Caco-2 (cell line): ENCODE results near the gene MISFA. TPM values are rescaled to one million over a fixed set of nuclear protein-coding genes. Genes with fewer than 3 reads are reported as not detected.

Experiments
- BruUV-seq: library from RNA; stranded (reverse); fragments of 400-500 nt; replicated peaks from 2 replicates; lab custom pipeline; 2021; lab: Mats Ljungman, UMichigan
- CTCF ChIA-PET: fragments of 300-600 bp; sonication (Branson Sonifier 250); formaldehyde crosslinking; loops from one replicate; lab custom pipeline; 2022; ENCODE audit warnings: antibody characterized with exemption; lab: Charles Lee
- POLR2A ChIA-PET: fragments of 300-600 bp; sonication (Branson Sonifier 250); formaldehyde crosslinking; loops from one replicate; lab custom pipeline; 2022; ENCODE audit warnings: antibody characterized with exemption; lab: Charles Lee
- DNase-seq, 2 experiments: peaks; one replicate each; pipeline versions ENCODE4 v3.0.0 to v3.0.0-alpha.2; 2020 to 2022
- H3K27me3 ChIP-seq: replicated peaks from 2 replicates; pipeline ENCODE4 v1.6.0; 2011; ENCODE audit warnings: low read length; ENCODE audit not compliant: control insufficient read depth, insufficient read depth
- H3K36me3 ChIP-seq: 2 replicates; pipeline ENCODE4 v1.5.1; 2011; ENCODE audit warnings: low read length; ENCODE audit not compliant: control insufficient read depth, insufficient read depth
- H3K4me1 ChIP-seq: fragments of 250-450 bp; sonication (Bioruptor Pico); 2 replicates; pipeline ENCODE4 v1.5.1; 2020; ENCODE audit warnings: mild to moderate bottlenecking
- H3K4me3 ChIP-seq: 2 replicates; pipeline ENCODE4 v1.5.1; 2011; ENCODE audit warnings: low read depth, mild to moderate bottlenecking, control low read depth, low read length
- H3K9me3 ChIP-seq: fragments of 250-450 bp; sonication (Bioruptor Pico); 2 replicates; pipeline ENCODE4 v1.5.1; 2020; ENCODE audit warnings: mild to moderate bottlenecking, moderate library complexity
- H3K27ac Mint-ChIP-seq: one replicate; pipeline ENCODE4 v1.8.0; 2022; ENCODE audit warnings: mixed read lengths; ENCODE audit not compliant: unreplicated experiment
- H3K27me3 Mint-ChIP-seq: one replicate; pipeline ENCODE4 v1.8.0; 2022; ENCODE audit warnings: mixed read lengths; ENCODE audit not compliant: insufficient read depth, unreplicated experiment
- H3K36me3 Mint-ChIP-seq: one replicate; pipeline ENCODE4 v1.8.0; 2022; ENCODE audit warnings: mild to moderate bottlenecking, mixed read lengths; ENCODE audit not compliant: insufficient read depth, unreplicated experiment
- H3K4me1 Mint-ChIP-seq: one replicate; pipeline ENCODE4 v1.8.0; 2022; ENCODE audit warnings: low read depth, mixed read lengths; ENCODE audit not compliant: unreplicated experiment
- H3K4me3 Mint-ChIP-seq: one replicate; pipeline ENCODE4 v1.8.0; 2022; ENCODE audit warnings: mild to moderate bottlenecking, moderate library complexity, mixed read lengths; ENCODE audit not compliant: unreplicated experiment
- H3K9me3 Mint-ChIP-seq: one replicate; pipeline ENCODE4 v1.8.0; 2022; ENCODE audit warnings: mixed read lengths; ENCODE audit not compliant: unreplicated experiment
- CTCF ChIP-seq, 2 experiments: fragments of 200-600 bp in 1 of 2; IDR thresholded peaks; 1 replicate in 1 of 2; 2 replicates in 1 of 2; pipeline versions ENCODE4 v1.5.1 to v1.8.0; 2011 to 2022; ENCODE audit warnings: antibody characterized with exemption in 1 of 2, control low read depth in 1 of 2, inconsistent platforms in 1 of 2, low read depth in 1 of 2, low read length in 1 of 2, mild to moderate bottlenecking in 1 of 2, moderate library complexity in 1 of 2; ENCODE audit not compliant: insufficient read depth in 1 of 2, severe bottlenecking in 1 of 2, unreplicated experiment in 1 of 2
- intact Hi-C: fragments of 100-400 bp; cut with micrococcal nuclease; formaldehyde crosslinking; loops from one replicate; pipeline ENCODE4 v1.10.0; 2022; ENCODE audit not compliant: unreplicated experiment
- total RNA-seq: library from RNA; stranded (reverse); gene quantifications from 2 replicates; pipeline ENCODE4 v1.2.3, GENCODE V29; 2022

Gene MISFA
- total RNA-seq, 1 experiment from 2014 or later: 8.8 TPM

DNA sequence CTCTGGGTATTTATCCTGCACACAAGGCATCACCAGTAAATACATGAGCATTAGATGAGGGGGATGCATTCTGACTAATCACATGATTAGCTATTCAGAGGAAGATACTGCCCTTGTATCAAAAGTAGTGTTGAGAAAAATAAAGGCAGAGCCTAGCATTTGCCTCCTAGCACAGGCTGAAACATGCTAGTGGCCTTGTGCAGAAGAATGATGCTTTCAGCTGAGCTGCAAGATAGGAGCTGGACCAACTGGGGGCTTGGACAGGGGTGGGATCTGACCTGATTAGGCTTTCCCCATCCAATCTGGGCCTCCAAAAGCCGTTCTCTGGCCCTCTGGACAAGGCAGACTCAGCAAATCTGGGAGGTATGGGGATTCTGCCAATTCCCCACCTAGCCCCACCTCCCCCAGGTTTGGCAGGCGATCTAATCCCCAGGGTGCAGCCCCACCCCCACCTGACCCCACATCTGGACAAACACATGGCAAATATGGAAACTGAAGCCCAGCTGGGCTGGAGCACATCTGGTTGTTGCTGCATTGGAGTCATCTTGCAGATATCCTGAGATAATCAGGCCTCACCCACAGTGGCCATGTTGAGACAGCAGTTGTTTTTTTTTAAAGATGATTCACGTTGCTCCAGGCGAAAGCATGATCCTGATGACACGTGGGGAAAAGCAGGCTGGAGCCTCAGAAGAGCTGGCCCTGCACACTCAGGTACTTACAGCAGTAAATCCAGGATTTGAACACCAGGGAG lies 4.4 kb upstream of the MISFA start:
- no peaks in the 10 kb centered on the region for H3K9me3 ChIP-seq
- ChIA-PET POLR2A (no interaction called here), CTCF (no interaction called here)
- no peak overlapping the region for H3K4me3 Mint-ChIP-seq
- intact Hi-C loops: no loop called here
- H3K4me1 ChIP-seq: peaks cover 7% of the 10 kb centered on the region; the same call in 1 of the 2 replicates
- no peaks in the 10 kb centered on the region for H3K9me3 Mint-ChIP-seq
- peaks cover 3% of the 10 kb centered on the region for H3K36me3 ChIP-seq
- no peak overlapping the region for H3K27ac Mint-ChIP-seq
- TF ChIP-seq CTCF (IDR thresholded peaks at IDR 0.05; ENCODE audit: insufficient read depth in 1 of 2, low read depth in 1 of 2, low read length in 1 of 2, severe bottlenecking in 1 of 2, unreplicated experiment in 1 of 2): no peak
- no peaks in the 10 kb centered on the region for H3K27me3 ChIP-seq
- no peaks in the 10 kb centered on the region for H3K4me1 Mint-ChIP-seq
- DNase-seq: no peak
- no TSS peak for BruUV-seq
- no peak overlapping the region for H3K4me3 ChIP-seq
- peaks cover 6% of the 10 kb centered on the region for H3K36me3 Mint-ChIP-seq
- H3K27me3 Mint-ChIP-seq: no peaks in the 10 kb centered on the region

DNA sequence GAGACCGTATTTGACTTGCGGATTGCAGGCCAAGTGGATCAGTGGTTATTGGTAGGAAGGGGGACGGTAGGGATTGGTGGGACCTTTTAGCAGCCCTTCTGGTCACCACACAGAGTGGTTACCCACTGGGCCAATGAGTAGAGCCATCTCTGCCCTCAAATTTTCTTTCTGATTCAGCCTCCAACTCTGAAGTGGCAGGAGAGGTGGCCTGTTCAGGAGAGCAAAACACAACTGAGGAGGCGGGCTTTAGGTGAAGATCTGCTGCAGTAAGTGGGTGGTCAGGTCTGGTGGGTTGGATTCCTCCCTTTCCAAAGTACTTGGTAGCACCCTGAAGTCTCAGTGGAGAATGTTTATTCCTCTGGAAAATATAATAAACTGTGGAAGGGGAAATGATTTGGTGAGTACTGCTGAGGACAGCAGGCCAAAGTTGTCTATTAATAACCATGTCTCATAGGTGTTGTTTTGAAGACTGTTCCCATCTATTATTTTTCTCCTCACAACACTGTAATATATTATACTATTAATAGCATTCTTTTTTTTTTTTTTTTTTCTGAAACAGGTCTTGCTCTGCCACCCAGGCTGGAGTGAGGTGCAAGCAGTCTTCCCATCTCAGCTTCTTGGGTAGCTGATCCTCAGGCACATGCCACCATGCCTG lies 1.5 kb downstream of the MISFA start:
- no TSS peak for BruUV-seq
- peaks cover 2% of the 10 kb centered on the region; the same call in 1 of the 2 replicates for H3K36me3 ChIP-seq
- H3K4me1 ChIP-seq: no peaks in the 10 kb centered on the region
- ChIA-PET POLR2A (no interaction called here), CTCF (no interaction called here)
- no peak for DNase-seq
- no peaks in the 10 kb centered on the region for H3K27me3 ChIP-seq
- intact Hi-C loops: no loop called here
- H3K9me3 Mint-ChIP-seq: no peaks in the 10 kb centered on the region
- H3K9me3 ChIP-seq: no peaks in the 10 kb centered on the region
- TF ChIP-seq CTCF (IDR thresholded peaks at IDR 0.05; ENCODE audit: insufficient read depth in 1 of 2, low read depth in 1 of 2, low read length in 1 of 2, severe bottlenecking in 1 of 2, unreplicated experiment in 1 of 2): no peak
- peaks cover 25% of the 10 kb centered on the region for H3K36me3 Mint-ChIP-seq
- no peaks in the 10 kb centered on the region for H3K27me3 Mint-ChIP-seq
- no peak overlapping the region for H3K4me3 Mint-ChIP-seq
- no peak overlapping the region for H3K27ac Mint-ChIP-seq
- H3K4me1 Mint-ChIP-seq: no peaks in the 10 kb centered on the region
- no peak overlapping the region for H3K4me3 ChIP-seq

DNA sequence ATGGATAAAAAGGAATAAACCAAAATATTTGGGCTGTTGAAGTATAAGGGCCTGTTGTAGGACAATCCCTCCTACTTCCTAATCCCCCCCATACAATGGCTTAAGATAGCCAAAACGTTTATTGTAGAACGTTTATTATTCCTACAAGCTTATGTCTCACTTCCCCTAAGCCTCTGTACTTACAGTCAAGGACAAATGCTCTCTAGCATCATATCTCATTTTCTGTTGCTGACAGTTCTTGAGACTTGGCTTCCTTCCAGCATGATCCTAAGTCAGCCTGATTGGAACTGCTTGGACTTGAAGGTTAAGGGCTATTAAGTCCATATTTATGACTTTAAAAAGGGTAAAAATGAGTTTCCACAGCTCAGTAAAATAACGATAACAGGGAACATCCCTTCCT lies 8.8 kb downstream of the MISFA start:
- POLR2A ChIA-PET: interaction anchor here (0.6 kb wide), 1 partner anchor 38 kb away, joined by 3 read pairs; no protein-coding TSS in a partner anchor
- H3K36me3 Mint-ChIP-seq: peaks cover 57% of the 10 kb centered on the region
- no peaks in the 10 kb centered on the region for H3K27me3 Mint-ChIP-seq
- H3K9me3 Mint-ChIP-seq: no peaks in the 10 kb centered on the region
- intact Hi-C loops: no loop called here
- no peak for TF ChIP-seq CTCF (IDR thresholded peaks at IDR 0.05; ENCODE audit: insufficient read depth in 1 of 2, low read depth in 1 of 2, low read length in 1 of 2, severe bottlenecking in 1 of 2, unreplicated experiment in 1 of 2)
- no peaks in the 10 kb centered on the region for H3K4me1 ChIP-seq
- H3K4me1 Mint-ChIP-seq: no peaks in the 10 kb centered on the region
- no peak for DNase-seq
- H3K27me3 ChIP-seq: no peaks in the 10 kb centered on the region
- H3K4me3 ChIP-seq: no peak overlapping the region
- H3K27ac Mint-ChIP-seq: no peak overlapping the region
- no peak overlapping the region for H3K4me3 Mint-ChIP-seq
- H3K9me3 ChIP-seq: no peaks in the 10 kb centered on the region
- CTCF ChIA-PET: no interaction called here
- peaks cover 4% of the 10 kb centered on the region; the same call in 1 of the 2 replicates for H3K36me3 ChIP-seq
- no TSS peak for BruUV-seq
